ENCODE data around the gene CATSPER3. TPM values are rescaled to one million over a fixed set of nuclear protein-coding genes. Genes with fewer than 3 reads are reported as not detected.

Gene CATSPER3
- total and polyA plus RNA-seq, 2 of the 13 experiments (the other 11 are each of a cell fraction or from before 2014, with no cell fraction given), result 0.33 to 0.37 TPM

DNA sequence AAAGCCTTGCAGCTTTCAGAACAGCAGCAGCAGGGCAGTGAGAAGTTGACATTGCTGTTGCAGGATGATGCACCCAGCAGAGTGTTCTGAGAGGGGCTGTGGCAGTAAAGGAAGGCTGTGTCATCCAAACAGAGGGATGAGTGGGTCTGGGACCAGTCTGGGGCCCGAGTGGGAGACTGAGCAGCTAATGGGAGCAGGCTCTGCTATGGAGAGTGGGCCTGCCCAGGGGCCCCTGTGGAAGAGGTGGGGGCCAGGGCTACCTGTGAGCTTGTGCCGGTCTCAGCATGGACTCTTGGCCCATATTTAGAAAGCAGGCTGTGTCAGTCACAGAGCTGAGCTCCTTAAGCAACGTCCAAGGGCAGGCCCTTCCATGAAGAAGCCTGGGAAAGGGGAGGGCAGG, 92.3 kb downstream of the CATSPER3 start (continued):
- TF ChIP-seq PRDM4 (CRISPR knock-in tag; IDR thresholded peaks at IDR 0.05; ENCODE audit: borderline replicate concordance), result no peak
- TF ChIP-seq HNRNPL (IDR thresholded peaks at IDR 0.05; ENCODE audit: low read depth, low read length), result no peak
- no peak for TF ChIP-seq TBX2 (CRISPR knock-in tag; IDR thresholded peaks at IDR 0.05; ENCODE audit: borderline replicate concordance)

GRCh38 chr5:135061001-135061400, 93.3 kb downstream of the CATSPER3 start:
- TF ChIP-seq RXRB (CRISPR knock-in tag; IDR thresholded peaks at IDR 0.05; ENCODE audit: borderline replicate concordance), result no peak
- TF ChIP-seq, protein P1, sequence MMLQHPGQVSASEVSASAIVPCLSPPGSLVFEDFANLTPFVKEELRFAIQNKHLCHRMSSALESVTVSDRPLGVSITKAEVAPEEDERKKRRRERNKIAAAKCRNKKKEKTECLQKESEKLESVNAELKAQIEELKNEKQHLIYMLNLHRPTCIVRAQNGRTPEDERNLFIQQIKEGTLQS (CRISPR knock-in tag; IDR thresholded peaks at IDR 0.05), result no peak
- ATAC-seq, result no peak
- Histone ChIP-seq H3K4me3 (replicated peaks in 1 of 3; ENCODE audit: insufficient read depth in 1 of 3, low read depth in 2 of 3, low read length in 3 of 3) (no peak overlapping the region), H3K4me2 (ENCODE audit: low read depth, low read length) (no peak overlapping the region), H4K20me1 (ENCODE audit: insufficient read depth, low read length) (no peaks in the 10 kb centered on the region), H3K9me3 (ENCODE audit: low read length) (no peaks in the 10 kb centered on the region), H3K9ac (ENCODE audit: insufficient read depth, low read depth, low read length) (no peak overlapping the region), H3K4me1 (ENCODE audit: insufficient read depth, low read length) (no peaks in the 10 kb centered on the region), H3K27ac (ENCODE audit: extremely low read length, insufficient read depth, low read length) (no peak overlapping the region), H3K79me2 (ENCODE audit: insufficient read depth, low read length) (no peaks in the 10 kb centered on the region), H2AFZ (ENCODE audit: low read length) (no peak overlapping the region), H3K36me3 (replicated peaks in 1 of 2; ENCODE audit: control insufficient read depth in 1 of 2, insufficient read depth in 2 of 2, low read length in 2 of 2) (no peaks in the 10 kb centered on the region), H3K27me3 (ENCODE audit: control insufficient read depth in 1 of 2, insufficient read depth in 2 of 2, low read length in 2 of 2) (no peaks in the 10 kb centered on the region)
- no peak for FAIRE-seq
- 88% methylated on average over 6 of the region's 6 CpGs for WGBS (ENCODE audit: low lambda C conversion rate)
- in situ Hi-C loops (cut with HindIII; ENCODE audit: extremely low pct_ligation_motif_present, low pct_unique_long_range_greater_than_20kb) (no loop called here), intact Hi-C loops (cut with micrococcal nuclease; ENCODE audit: unreplicated experiment) (no loop called here)
- no TSS peak for BruUV-seq (replicated peaks)
- ChIA-PET POLR2A (no interaction called here), CTCF (ENCODE audit: low intra/inter-chr PET ratio, low total read pairs) (no interaction called here)
- no peak for DNase-seq (ENCODE audit: low spot score)

MicroRNAs encoded within 50 kb of the gene (microRNA counts, 767-probe panel; counts per million panel counts)
- microRNA hsa-miR-4461, result not detected

Small RNA genes lying within 50 kb of the gene (microRNA-seq; reads per million reads assigned to microRNA genes)
- not detected for gene MIR4461

Small RNA genes lying within 50 kb of the gene (small RNA-seq; reads per million reads assigned to genes)
- gene MIR4461 (ENCODE audit: insufficient read depth in 2 of 3, insufficient read length in 3 of 3, low read depth in 2 of 3, low replicate concordance in 1 of 3) (0 reads per million in 3 experiments), gene MTND3P25 (ENCODE audit: insufficient read depth in 2 of 3, insufficient read length in 3 of 3, low read depth in 2 of 3, low replicate concordance in 1 of 3) (0 reads per million in 3 experiments), gene MTND4LP30 (ENCODE audit: insufficient read depth in 2 of 3, insufficient read length in 3 of 3, low read depth in 2 of 3, low replicate concordance in 1 of 3) (0 to 0.10 (median 0) reads per million in 3 experiments)

Other genes with a start within 250 kb of the CATSPER3 start
- gene CAMLG, start 229.4 kb upstream of the CATSPER3 start, total RNA-seq (2016; rRNA removed; fragmentation: Illumina TruSeq; extraction: Trizol), result 19.8 and 23.1 TPM in 2 replicates
- gene CAMLG, start 229.4 kb upstream of the CATSPER3 start, polyA plus RNA-seq (2011; rRNA removed), result 12.6 and 14.2 TPM in 2 replicates
- 59.3 and 74.8 TPM in 2 replicates for gene DDX46, start 209.1 kb upstream of the CATSPER3 start, total RNA-seq (2016; rRNA removed; fragmentation: Illumina TruSeq; extraction: Trizol)
- 26.0 and 27.3 TPM in 2 replicates for gene DDX46, start 209.1 kb upstream of the CATSPER3 start, polyA plus RNA-seq (2011; rRNA removed)
- gene C5orf24, start 121.9 kb upstream of the CATSPER3 start, total RNA-seq (2016; rRNA removed; fragmentation: Illumina TruSeq; extraction: Trizol), result 41.5 and 52.6 TPM in 2 replicates
- gene C5orf24, start 121.9 kb upstream of the CATSPER3 start, polyA plus RNA-seq (2011; rRNA removed), result 30.3 and 34.6 TPM in 2 replicates
- gene TXNDC15, start 93.5 kb upstream of the CATSPER3 start, total RNA-seq (2016; rRNA removed; fragmentation: Illumina TruSeq; extraction: Trizol), result 33.6 and 49.9 TPM in 2 replicates
- gene TXNDC15, start 93.5 kb upstream of the CATSPER3 start, polyA plus RNA-seq (2011; rRNA removed), result 22.2 and 27.9 TPM in 2 replicates
- gene PCBD2, start 62.8 kb upstream of the CATSPER3 start, total RNA-seq (2016; rRNA removed; fragmentation: Illumina TruSeq; extraction: Trizol), result 12.0 and 12.3 TPM in 2 replicates
- gene PCBD2, start 62.8 kb upstream of the CATSPER3 start, polyA plus RNA-seq (2011; rRNA removed), result 4.1 and 5.5 TPM in 2 replicates
- 13.1 and 20.2 TPM in 2 replicates for gene PITX1, start 66.3 kb downstream of the CATSPER3 start, total RNA-seq (2016; rRNA removed; fragmentation: Illumina TruSeq; extraction: Trizol)
- 11.7 and 17.0 TPM in 2 replicates for gene PITX1, start 66.3 kb downstream of the CATSPER3 start, polyA plus RNA-seq (2011; rRNA removed)